Inflammatory macrophage treated with lipopolysaccharide for 4 hours (primary cell): ENCODE data around the gene IGHMBP2.
A peak's percentile ranks its signal among the peaks of the same experiment; 100 is the strongest.

Experiments used
- DNase-seq: peaks from one replicate; pipeline ENCODE4 v3.0.0-alpha.2; 2020

Gene IGHMBP2

GRCh38 chr11:68940651-68941323 lies 37.1 kb downstream of the IGHMBP2 start:
- no peak for DNase-seq

GRCh38 chr11:68941324-68942094 lies 37.8 kb downstream of the IGHMBP2 start:
- DNase-seq = no peak

GRCh38 chr11:68942095-68942620 lies 38.5 kb downstream of the IGHMBP2 start:
- no peak for DNase-seq

- DNase-seq = peak; percentile 80
These were observed 39.1 kb downstream of the IGHMBP2 start for GRCh38 chr11:68942751-68943271.

GRCh38 chr11:68946416-68947090 lies 42.9 kb downstream of the IGHMBP2 start:
- DNase-seq = no peak

- DNase-seq = no peak
These were observed 43.5 kb downstream of the IGHMBP2 start for GRCh38 chr11:68947151-68947550.

- no peak for DNase-seq
These were observed 44.8 kb downstream of the IGHMBP2 start for GRCh38 chr11:68948496-68948895.

GRCh38 chr11:68948935-68949334 lies 45.2 kb downstream of the IGHMBP2 start:
- DNase-seq = no peak

GRCh38 chr11:68950270-68950669 lies 46.6 kb downstream of the IGHMBP2 start:
- DNase-seq = peak; percentile 12

- DNase-seq = no peak
These were observed 47.1 kb downstream of the IGHMBP2 start for GRCh38 chr11:68950762-68951161.

GRCh38 chr11:68954836-68955606 lies 51.3 kb downstream of the IGHMBP2 start:
- DNase-seq = peak; percentile 58

- no peak for DNase-seq
These were observed 51.9 kb downstream of the IGHMBP2 start for GRCh38 chr11:68955607-68955958.

GRCh38 chr11:68956142-68956541 lies 52.5 kb downstream of the IGHMBP2 start:
- DNase-seq = no peak

- DNase-seq = no peak
These were observed 53.0 kb downstream of the IGHMBP2 start for GRCh38 chr11:68956547-68957254.

- DNase-seq = no peak
These were observed 54.5 kb downstream of the IGHMBP2 start for GRCh38 chr11:68958211-68958610.

GRCh38 chr11:68959465-68960293 lies 56.0 kb downstream of the IGHMBP2 start:
- DNase-seq = no peak

GRCh38 chr11:68960294-68961071 lies 56.8 kb downstream of the IGHMBP2 start:
- no peak for DNase-seq

GRCh38 chr11:68961245-68961644 lies 57.6 kb downstream of the IGHMBP2 start:
- no peak for DNase-seq

GRCh38 chr11:68962527-68963250 lies 59.0 kb downstream of the IGHMBP2 start:
- DNase-seq = no peak

- DNase-seq = no peak
These were observed 60.1 kb downstream of the IGHMBP2 start for GRCh38 chr11:68963779-68964178.
